ENCODE results near the gene KLHDC7B. TPM values are rescaled to one million over a fixed set of nuclear protein-coding genes. Genes with fewer than 3 reads are reported as not detected.

Gene KLHDC7B
- total RNA-seq, 1 experiment from 2014 or later, result 1.6 TPM

DNA sequence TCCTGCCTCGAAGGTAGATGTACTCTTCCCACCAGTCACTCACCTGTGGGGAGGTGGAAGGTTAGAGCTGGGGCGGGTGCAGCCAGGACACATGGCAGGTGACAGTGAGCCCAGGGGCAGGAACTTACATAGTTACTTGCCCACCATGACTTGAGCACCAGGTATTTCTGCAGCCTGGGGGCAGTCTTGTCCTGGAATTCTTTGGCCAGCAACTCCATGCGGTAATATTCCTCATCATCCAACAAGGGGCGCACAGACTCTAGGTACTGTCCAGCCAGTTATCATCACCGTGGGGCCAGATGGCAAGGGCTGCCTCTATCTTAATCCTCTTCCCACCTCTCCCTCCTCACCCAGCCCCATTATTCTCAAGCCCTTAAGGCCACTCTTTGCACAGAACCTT is 30.4 kb downstream of the KLHDC7B start:
- H3K27ac Mint-ChIP-seq (ENCODE audit: unreplicated experiment), result peak overlapping the region; percentile 34
- intact Hi-C loops (cut with micrococcal nuclease; ENCODE audit: unreplicated experiment), result no loop called here
- no TSS peak for BruUV-seq (replicated peaks)
- H3K9me3 Mint-ChIP-seq (ENCODE audit: low read depth, unreplicated experiment), result no peaks in the 10 kb centered on the region
- no peaks in the 10 kb centered on the region for H3K27me3 Mint-ChIP-seq (ENCODE audit: unreplicated experiment)
- H3K4me1 Mint-ChIP-seq (ENCODE audit: low read depth, unreplicated experiment), result no peaks in the 10 kb centered on the region
- H3K4me3 Mint-ChIP-seq (ENCODE audit: low read depth, unreplicated experiment), result no peak overlapping the region
- TF ChIP-seq CTCF (IDR thresholded peaks at IDR 0.05; ENCODE audit: unreplicated experiment), result no peak
- peak; percentile 27 for DNase-seq
- CTCF ChIA-PET, result no interaction called here
- H3K36me3 Mint-ChIP-seq (ENCODE audit: insufficient read depth, unreplicated experiment), result peaks cover 71% of the 10 kb centered on the region

DNA sequence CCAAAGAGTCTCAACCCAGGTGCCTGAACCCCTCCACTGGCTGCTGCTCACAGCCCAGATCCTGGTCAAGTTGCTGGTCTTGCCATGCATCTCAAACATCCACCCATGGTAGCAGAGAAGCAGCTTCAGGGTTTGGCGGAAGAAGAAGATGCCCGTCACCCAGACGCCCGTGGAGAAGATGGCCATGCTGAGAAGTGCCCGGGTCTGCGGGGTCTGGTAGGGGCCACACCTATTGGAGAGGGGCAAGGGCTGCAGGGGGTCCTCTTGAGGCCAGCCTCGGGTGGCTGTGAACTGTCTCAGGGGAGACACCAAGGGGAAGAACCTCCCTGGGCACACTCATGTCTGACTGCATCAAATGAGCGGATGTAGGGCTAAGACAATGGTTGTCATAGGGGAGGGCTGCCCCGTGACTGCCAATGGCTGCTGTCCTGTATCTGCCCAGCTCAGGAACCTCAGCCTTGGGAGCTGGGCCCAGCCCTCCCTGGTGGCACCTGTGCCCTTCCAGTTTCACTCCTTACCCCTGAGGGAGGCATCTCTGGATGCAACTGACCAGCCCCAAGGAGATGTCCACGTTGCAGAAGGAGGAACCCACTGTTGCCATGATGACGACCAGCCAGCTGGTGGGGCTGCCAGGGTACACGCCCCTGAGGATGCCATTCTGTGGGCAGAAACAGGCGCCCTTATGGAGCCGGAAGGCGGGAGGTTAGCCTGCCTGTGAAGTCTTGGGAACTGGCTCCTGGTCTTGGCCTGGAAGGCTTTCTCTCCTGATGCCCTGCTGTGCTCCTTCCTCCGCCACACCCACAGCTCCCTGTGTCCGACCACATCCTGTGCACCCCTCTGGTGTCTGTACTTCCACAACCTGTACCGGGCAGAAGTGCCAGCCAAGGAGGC is 31.4 kb downstream of the KLHDC7B start:
- intact Hi-C loops (cut with micrococcal nuclease; ENCODE audit: unreplicated experiment), result no loop called here
- H3K27me3 Mint-ChIP-seq (ENCODE audit: unreplicated experiment), result no peaks in the 10 kb centered on the region
- no peak for DNase-seq
- no peak overlapping the region for H3K4me3 Mint-ChIP-seq (ENCODE audit: low read depth, unreplicated experiment)
- CTCF ChIA-PET, result interaction anchor here (0.6 kb wide), 1 partner anchor 12 kb away, joined by 3 read pairs; no protein-coding TSS in a partner anchor
- BruUV-seq (replicated peaks), result no TSS peak
- TF ChIP-seq CTCF (IDR thresholded peaks at IDR 0.05; ENCODE audit: unreplicated experiment), result no peak
- no peaks in the 10 kb centered on the region for H3K9me3 Mint-ChIP-seq (ENCODE audit: low read depth, unreplicated experiment)
- peaks cover 73% of the 10 kb centered on the region for H3K36me3 Mint-ChIP-seq (ENCODE audit: insufficient read depth, unreplicated experiment)
- peak overlapping the region; percentile 34 for H3K27ac Mint-ChIP-seq (ENCODE audit: unreplicated experiment)
- H3K4me1 Mint-ChIP-seq (ENCODE audit: low read depth, unreplicated experiment), result no peaks in the 10 kb centered on the region

DNA sequence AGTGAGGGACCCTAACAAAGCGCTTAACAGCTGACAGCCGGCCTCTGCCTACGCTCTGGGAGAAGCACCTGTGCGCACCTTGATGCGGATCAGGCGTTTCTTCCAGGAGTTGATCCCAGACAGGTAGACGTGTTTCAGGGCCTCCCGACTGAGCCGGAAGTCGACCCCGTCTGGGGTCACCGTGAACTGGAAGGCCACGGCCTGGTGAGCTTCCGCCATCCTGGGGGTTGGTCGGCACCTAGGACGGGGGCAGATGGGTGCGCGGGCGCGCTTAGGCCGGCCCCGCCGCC is 31.9 kb downstream of the KLHDC7B start:
- intact Hi-C loops (cut with micrococcal nuclease; ENCODE audit: unreplicated experiment), result no loop called here
- H3K36me3 Mint-ChIP-seq (ENCODE audit: insufficient read depth, unreplicated experiment), result peaks cover 74% of the 10 kb centered on the region
- BruUV-seq (replicated peaks), result no TSS peak
- no peak for TF ChIP-seq CTCF (IDR thresholded peaks at IDR 0.05; ENCODE audit: unreplicated experiment)
- H3K4me1 Mint-ChIP-seq (ENCODE audit: low read depth, unreplicated experiment), result no peaks in the 10 kb centered on the region
- H3K4me3 Mint-ChIP-seq (ENCODE audit: low read depth, unreplicated experiment), result no peak overlapping the region
- no peak for DNase-seq
- CTCF ChIA-PET, result interaction anchor here (0.6 kb wide), 1 partner anchor 13 kb away, joined by 3 read pairs; no protein-coding TSS in a partner anchor
- no peaks in the 10 kb centered on the region for H3K27me3 Mint-ChIP-seq (ENCODE audit: unreplicated experiment)
- H3K27ac Mint-ChIP-seq (ENCODE audit: unreplicated experiment), result peak overlapping the region; percentile 34
- no peaks in the 10 kb centered on the region for H3K9me3 Mint-ChIP-seq (ENCODE audit: low read depth, unreplicated experiment)

GRCh38 chr22:50577987-50578775 is 32.5 kb downstream of the KLHDC7B start, which contains the start of gene CPT1B:
CPT1B (minus strand) TSS chr22:50578427; CDS start chr22:50577915, 512 bp downstream.
- no peak for TF ChIP-seq CTCF (IDR thresholded peaks at IDR 0.05; ENCODE audit: unreplicated experiment)
- H3K27ac Mint-ChIP-seq (ENCODE audit: unreplicated experiment), result peak within 1 kb of the TSS; percentile 34
- no peak for DNase-seq
- H3K9me3 Mint-ChIP-seq (ENCODE audit: low read depth, unreplicated experiment), result no peaks in the 10 kb centered on the region
- no peaks in the 10 kb centered on the region for H3K27me3 Mint-ChIP-seq (ENCODE audit: unreplicated experiment)
- CTCF ChIA-PET, result interaction anchor here (0.6 kb wide), 1 partner anchor 13 kb away, joined by 3 read pairs; no protein-coding TSS in a partner anchor
- no peak within 1 kb of the TSS for H3K4me3 Mint-ChIP-seq (ENCODE audit: low read depth, unreplicated experiment)
- BruUV-seq (replicated peaks), result no TSS peak
- no peaks in the 10 kb centered on the region for H3K4me1 Mint-ChIP-seq (ENCODE audit: low read depth, unreplicated experiment)
- intact Hi-C loops (cut with micrococcal nuclease; ENCODE audit: unreplicated experiment), result no loop called here
- H3K36me3 Mint-ChIP-seq (ENCODE audit: insufficient read depth, unreplicated experiment), result peaks cover 74% of the 10 kb centered on the region
